Astrocyte (in vitro differentiated cells and primary cell): Measurements from ENCODE around the gene SCNN1A. TPM values are rescaled to one million over a fixed set of nuclear protein-coding genes. Genes with fewer than 3 reads are reported as not detected.

Experiments used
- DNase-seq: peaks from one replicate; pipeline ENCODE4 v3.0.0-alpha.2; 2010; ENCODE audit warnings: low read depth
- FAIRE-seq: peaks from 2 replicates; lab custom pipeline; 2011; peaks lifted over from hg19 to GRCh38; lab: Jason Lieb, UNC
- H2AFZ ChIP-seq: 2 replicates; pipeline ENCODE4 v1.6.0; 2012; ENCODE audit warnings: low read depth, low read length, inconsistent platforms
- H3K27ac ChIP-seq: 2 replicates; pipeline ENCODE4 v1.5.1; 2011; ENCODE audit warnings: low read depth, low read length, inconsistent platforms
- H3K27me3 ChIP-seq: 2 replicates; pipeline ENCODE4 v1.6.0; 2011; ENCODE audit warnings: low read length, inconsistent platforms; ENCODE audit not compliant: insufficient read depth
- H3K36me3 ChIP-seq: 2 replicates; pipeline ENCODE4 v1.5.1; 2011; ENCODE audit warnings: low read length, inconsistent platforms; ENCODE audit not compliant: insufficient read depth
- H3K4me1 ChIP-seq: 2 replicates; pipeline ENCODE4 v1.5.1; 2011; ENCODE audit warnings: low read length, inconsistent platforms; ENCODE audit not compliant: insufficient read depth
- H3K4me2 ChIP-seq: 2 replicates; pipeline ENCODE4 v1.6.0; 2012; ENCODE audit warnings: low read length, inconsistent platforms
- H3K4me3 ChIP-seq: 2 replicates; pipeline ENCODE4 v1.5.1; 2011; ENCODE audit warnings: low read depth, mild to moderate bottlenecking, low read length, inconsistent platforms; ENCODE audit not compliant: insufficient read depth
- H3K79me2 ChIP-seq: 2 replicates; pipeline ENCODE4 v1.6.0; 2012; ENCODE audit warnings: mild to moderate bottlenecking, low read length, inconsistent platforms; ENCODE audit not compliant: insufficient read depth
- H3K9ac ChIP-seq: 2 replicates; pipeline ENCODE4 v1.6.0; 2012; ENCODE audit warnings: mild to moderate bottlenecking, low read length, inconsistent platforms
- H3K9me3 ChIP-seq: 2 replicates; pipeline ENCODE4 v1.5.1; 2012; ENCODE audit warnings: low read depth, mild to moderate bottlenecking, low read length, inconsistent platforms; ENCODE audit not compliant: insufficient read depth
- H4K20me1 ChIP-seq: 2 replicates; pipeline ENCODE4 v1.6.0; 2012; ENCODE audit warnings: low read length, inconsistent platforms; ENCODE audit not compliant: insufficient read depth
- H3K27ac Mint-ChIP-seq: one replicate; pipeline ENCODE4 v1.8.0; 2021; ENCODE audit warnings: mild to moderate bottlenecking, mixed read lengths; ENCODE audit not compliant: unreplicated experiment
- H3K27me3 Mint-ChIP-seq: one replicate; pipeline ENCODE4 v1.8.0; 2021; ENCODE audit warnings: low read depth, mixed read lengths; ENCODE audit not compliant: unreplicated experiment
- H3K36me3 Mint-ChIP-seq: one replicate; pipeline ENCODE4 v1.8.0; 2021; ENCODE audit warnings: low read depth, mixed read lengths; ENCODE audit not compliant: unreplicated experiment
- H3K4me1 Mint-ChIP-seq: one replicate; pipeline ENCODE4 v1.8.0; 2021; ENCODE audit warnings: low read depth, mixed read lengths; ENCODE audit not compliant: unreplicated experiment
- H3K4me3 Mint-ChIP-seq: one replicate; pipeline ENCODE4 v1.8.0; 2021; ENCODE audit warnings: mild to moderate bottlenecking, moderate library complexity, mixed read lengths; ENCODE audit not compliant: unreplicated experiment
- H3K9me3 Mint-ChIP-seq: one replicate; pipeline ENCODE4 v1.8.0; 2021; ENCODE audit warnings: mild to moderate bottlenecking, mixed read lengths; ENCODE audit not compliant: unreplicated experiment
- EZH2 ChIP-seq: IDR thresholded peaks from 2 replicates; pipeline ENCODE4 v1.6.1; 2012; ENCODE audit warnings: mild to moderate bottlenecking, low read length, inconsistent platforms; ENCODE audit not compliant: insufficient read depth
- total RNA-seq: library from RNA; stranded (reverse); gene quantifications from 2 replicates; pipeline ENCODE4 v1.2.1, GENCODE V29; 2021
- TF ChIP-seq, protein P1 (sequence below): IDR thresholded peaks from 2 replicates; pipeline ENCODE4 v1.5.1; 2011; ENCODE audit warnings: low read depth, mild to moderate bottlenecking, inconsistent platforms, low read length, moderate library complexity; ENCODE audit not compliant: insufficient read depth

SCNN1A gene
- total RNA-seq, 1 donor from 2014 or later = 1.3 TPM

- TF ChIP-seq EZH2 = no peak
- TF ChIP-seq, protein P1, sequence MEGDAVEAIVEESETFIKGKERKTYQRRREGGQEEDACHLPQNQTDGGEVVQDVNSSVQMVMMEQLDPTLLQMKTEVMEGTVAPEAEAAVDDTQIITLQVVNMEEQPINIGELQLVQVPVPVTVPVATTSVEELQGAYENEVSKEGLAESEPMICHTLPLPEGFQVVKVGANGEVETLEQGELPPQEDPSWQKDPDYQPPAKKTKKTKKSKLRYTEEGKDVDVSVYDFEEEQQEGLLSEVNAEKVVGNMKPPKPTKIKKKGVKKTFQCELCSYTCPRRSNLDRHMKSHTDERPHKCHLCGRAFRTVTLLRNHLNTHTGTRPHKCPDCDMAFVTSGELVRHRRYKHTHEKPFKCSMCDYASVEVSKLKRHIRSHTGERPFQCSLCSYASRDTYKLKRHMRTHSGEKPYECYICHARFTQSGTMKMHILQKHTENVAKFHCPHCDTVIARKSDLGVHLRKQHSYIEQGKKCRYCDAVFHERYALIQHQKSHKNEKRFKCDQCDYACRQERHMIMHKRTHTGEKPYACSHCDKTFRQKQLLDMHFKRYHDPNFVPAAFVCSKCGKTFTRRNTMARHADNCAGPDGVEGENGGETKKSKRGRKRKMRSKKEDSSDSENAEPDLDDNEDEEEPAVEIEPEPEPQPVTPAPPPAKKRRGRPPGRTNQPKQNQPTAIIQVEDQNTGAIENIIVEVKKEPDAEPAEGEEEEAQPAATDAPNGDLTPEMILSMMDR = no peak
- no peak for FAIRE-seq
- H3K9ac ChIP-seq = no peak overlapping the region
- H4K20me1 ChIP-seq = no peaks in the 10 kb centered on the region
- Mint-ChIP-seq H3K4me3 (no peak overlapping the region), H3K4me1 (no peaks in the 10 kb centered on the region), H3K27ac (no peak overlapping the region), H3K9me3 (peaks cover 3% of the 10 kb centered on the region), H3K36me3 (no peaks in the 10 kb centered on the region), H3K27me3 (peaks cover 6% of the 10 kb centered on the region)
- no peak overlapping the region for H2AFZ ChIP-seq
- no peaks in the 10 kb centered on the region for H3K9me3 ChIP-seq
- no peak for DNase-seq
- H3K4me3 ChIP-seq = no peak overlapping the region
- no peak overlapping the region for H3K27ac ChIP-seq
- H3K36me3 ChIP-seq = no peaks in the 10 kb centered on the region
- H3K4me2 ChIP-seq = no peak overlapping the region
- H3K27me3 ChIP-seq = no peaks in the 10 kb centered on the region
- H3K4me1 ChIP-seq = no peaks in the 10 kb centered on the region
- H3K79me2 ChIP-seq = no peaks in the 10 kb centered on the region
These were observed 41.2 kb upstream of the SCNN1A start for GRCh38 chr12:6416596-6416995.

GRCh38 chr12:6407236-6407954 is 32.0 kb upstream of the SCNN1A start:
- H3K4me3 Mint-ChIP-seq = no peak overlapping the region
- Histone ChIP-seq H3K4me1 (no peaks in the 10 kb centered on the region), H4K20me1 (no peaks in the 10 kb centered on the region), H3K27me3 (no peaks in the 10 kb centered on the region), H3K9ac (no peak overlapping the region), H3K36me3 (no peaks in the 10 kb centered on the region), H3K9me3 (no peaks in the 10 kb centered on the region), H2AFZ (no peak overlapping the region), H3K4me3 (no peak overlapping the region), H3K4me2 (no peak overlapping the region), H3K27ac (no peak overlapping the region), H3K79me2 (no peaks in the 10 kb centered on the region)
- H3K36me3 Mint-ChIP-seq = no peaks in the 10 kb centered on the region
- no peaks in the 10 kb centered on the region for H3K4me1 Mint-ChIP-seq
- H3K27ac Mint-ChIP-seq = no peak overlapping the region
- TF ChIP-seq, protein P1 = no peak
- no peak for TF ChIP-seq EZH2
- no peaks in the 10 kb centered on the region for H3K27me3 Mint-ChIP-seq
- DNase-seq (no peak), FAIRE-seq (no peak)
- peaks cover 7% of the 10 kb centered on the region for H3K9me3 Mint-ChIP-seq

- no peak overlapping the region for H3K27ac Mint-ChIP-seq
- no peak for FAIRE-seq
These were observed 30.6 kb upstream of the SCNN1A start for GRCh38 chr12:6405963-6406362.

More at GRCh38 chr12:6405963-6406362, 30.6 kb upstream of the SCNN1A start:
- Histone ChIP-seq H3K4me1 (no peaks in the 10 kb centered on the region), H3K4me3 (no peak overlapping the region), H3K27ac (no peak overlapping the region), H3K4me2 (no peak overlapping the region), H3K36me3 (no peaks in the 10 kb centered on the region), H3K9me3 (no peaks in the 10 kb centered on the region), H3K79me2 (no peaks in the 10 kb centered on the region), H4K20me1 (no peaks in the 10 kb centered on the region), H2AFZ (no peak overlapping the region), H3K27me3 (no peaks in the 10 kb centered on the region), H3K9ac (no peak overlapping the region)
- Mint-ChIP-seq H3K27me3 (no peaks in the 10 kb centered on the region), H3K36me3 (no peaks in the 10 kb centered on the region), H3K4me1 (no peaks in the 10 kb centered on the region), H3K4me3 (no peak overlapping the region), H3K9me3 (peaks cover 7% of the 10 kb centered on the region)
- no peak for TF ChIP-seq EZH2
- TF ChIP-seq, protein P1 = no peak
- DNase-seq = no peak
